Uterus (tissue), 2 donors: ENCODE data around the gene ZFAND3.

ENCODE experiments used
- POLR2A ChIP-seq, 2 donors: fragments of 450-650 bp; IDR thresholded peaks; one replicate each; pipeline ENCODE4 v1.6.1; 2016; ENCODE audit warnings: antibody characterized with exemption in 2 of 2, mild to moderate bottlenecking in 1 of 2, moderate library complexity in 1 of 2
- TF ChIP-seq, protein P1 (sequence below), 4 experiments: fragments of 200-600 bp in 2 of 4; fragments of 450-650 bp in 2 of 4; sonication (generic) in 2 of 4; IDR thresholded peaks; one replicate each; pipeline ENCODE4 v1.5.1; 2016 to 2019; ENCODE audit warnings: antibody characterized with exemption in 4 of 4, mild to moderate bottlenecking in 2 of 4, moderate library complexity in 1 of 4

DNA sequence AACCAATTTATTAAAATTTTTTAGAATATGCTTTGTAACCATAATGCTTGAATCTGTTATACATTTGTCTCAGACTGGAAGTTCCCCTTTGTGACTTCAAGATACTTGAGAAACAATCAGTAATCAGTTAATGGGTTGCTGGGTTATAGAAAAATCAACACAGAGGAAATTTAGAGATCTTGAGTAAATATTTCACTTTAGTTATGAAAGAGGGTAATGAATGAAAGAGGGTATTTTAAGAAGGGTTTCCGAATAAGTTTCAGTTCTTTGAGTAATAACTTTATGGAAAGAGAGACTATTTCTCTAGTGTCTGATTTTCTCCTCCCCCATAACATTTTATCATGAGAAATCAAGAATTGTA lies 21.4 kb downstream of the ZFAND3 start:
- TF ChIP-seq POLR2A (IDR thresholded peaks at IDR 0.05), result no peak
- TF ChIP-seq, protein P1, sequence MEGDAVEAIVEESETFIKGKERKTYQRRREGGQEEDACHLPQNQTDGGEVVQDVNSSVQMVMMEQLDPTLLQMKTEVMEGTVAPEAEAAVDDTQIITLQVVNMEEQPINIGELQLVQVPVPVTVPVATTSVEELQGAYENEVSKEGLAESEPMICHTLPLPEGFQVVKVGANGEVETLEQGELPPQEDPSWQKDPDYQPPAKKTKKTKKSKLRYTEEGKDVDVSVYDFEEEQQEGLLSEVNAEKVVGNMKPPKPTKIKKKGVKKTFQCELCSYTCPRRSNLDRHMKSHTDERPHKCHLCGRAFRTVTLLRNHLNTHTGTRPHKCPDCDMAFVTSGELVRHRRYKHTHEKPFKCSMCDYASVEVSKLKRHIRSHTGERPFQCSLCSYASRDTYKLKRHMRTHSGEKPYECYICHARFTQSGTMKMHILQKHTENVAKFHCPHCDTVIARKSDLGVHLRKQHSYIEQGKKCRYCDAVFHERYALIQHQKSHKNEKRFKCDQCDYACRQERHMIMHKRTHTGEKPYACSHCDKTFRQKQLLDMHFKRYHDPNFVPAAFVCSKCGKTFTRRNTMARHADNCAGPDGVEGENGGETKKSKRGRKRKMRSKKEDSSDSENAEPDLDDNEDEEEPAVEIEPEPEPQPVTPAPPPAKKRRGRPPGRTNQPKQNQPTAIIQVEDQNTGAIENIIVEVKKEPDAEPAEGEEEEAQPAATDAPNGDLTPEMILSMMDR (IDR thresholded peaks at IDR 0.05), result no peak
